Lower leg skin (tissue), 3 donors: Measurements from ENCODE around the gene EFL1.

ENCODE experiments used
- POLR2A ChIP-seq, 2 donors: fragments of 450-650 bp; IDR thresholded peaks; one replicate each; pipeline ENCODE4 v1.6.1; 2016 to 2017; ENCODE audit warnings: antibody characterized with exemption in 2 of 2, mild to moderate bottlenecking in 1 of 2, moderate library complexity in 1 of 2
- TF ChIP-seq, protein P1 (sequence below), 3 donors: fragments of 450-650 bp; IDR thresholded peaks; one replicate each; pipeline ENCODE4 v1.5.1; 2016; ENCODE audit warnings: antibody characterized with exemption in 3 of 3, mild to moderate bottlenecking in 3 of 3, moderate library complexity in 2 of 3

DNA sequence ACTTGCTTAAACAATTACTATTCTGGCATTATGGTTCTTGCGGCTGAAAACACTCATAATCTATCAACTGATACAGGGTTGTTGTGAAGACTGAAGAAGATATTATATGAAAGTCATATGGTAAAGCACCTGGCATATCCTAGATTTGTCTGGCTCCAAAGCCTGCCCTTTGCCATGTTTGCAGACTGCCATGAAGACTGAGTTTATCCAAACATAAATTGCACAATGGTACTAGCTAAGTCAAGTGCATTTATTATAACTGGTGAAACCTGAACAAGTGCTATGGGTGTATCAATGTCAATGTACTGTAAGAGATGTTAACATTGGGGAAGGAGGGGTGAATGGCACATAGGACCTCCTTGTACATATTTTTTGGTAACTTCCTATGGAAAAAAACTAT is 129.3 kb downstream of the EFL1 start:
- TF ChIP-seq, protein P1, sequence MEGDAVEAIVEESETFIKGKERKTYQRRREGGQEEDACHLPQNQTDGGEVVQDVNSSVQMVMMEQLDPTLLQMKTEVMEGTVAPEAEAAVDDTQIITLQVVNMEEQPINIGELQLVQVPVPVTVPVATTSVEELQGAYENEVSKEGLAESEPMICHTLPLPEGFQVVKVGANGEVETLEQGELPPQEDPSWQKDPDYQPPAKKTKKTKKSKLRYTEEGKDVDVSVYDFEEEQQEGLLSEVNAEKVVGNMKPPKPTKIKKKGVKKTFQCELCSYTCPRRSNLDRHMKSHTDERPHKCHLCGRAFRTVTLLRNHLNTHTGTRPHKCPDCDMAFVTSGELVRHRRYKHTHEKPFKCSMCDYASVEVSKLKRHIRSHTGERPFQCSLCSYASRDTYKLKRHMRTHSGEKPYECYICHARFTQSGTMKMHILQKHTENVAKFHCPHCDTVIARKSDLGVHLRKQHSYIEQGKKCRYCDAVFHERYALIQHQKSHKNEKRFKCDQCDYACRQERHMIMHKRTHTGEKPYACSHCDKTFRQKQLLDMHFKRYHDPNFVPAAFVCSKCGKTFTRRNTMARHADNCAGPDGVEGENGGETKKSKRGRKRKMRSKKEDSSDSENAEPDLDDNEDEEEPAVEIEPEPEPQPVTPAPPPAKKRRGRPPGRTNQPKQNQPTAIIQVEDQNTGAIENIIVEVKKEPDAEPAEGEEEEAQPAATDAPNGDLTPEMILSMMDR (IDR thresholded peaks at IDR 0.05) = no peak
- no peak for TF ChIP-seq POLR2A (IDR thresholded peaks at IDR 0.05)
